Left lung (tissue), 10 donors: ENCODE measurements around the gene PCNX2. TPM values are rescaled to one million over a fixed set of nuclear protein-coding genes. Genes with fewer than 3 reads are reported as not detected.

Experiments used
- ATAC-seq: fragments of 200-7000 bp; cut with Tn5 transposase; one replicate; pipeline ENCODE4 v1.9.1; 2020; ENCODE audit warnings: moderate library complexity
- DNase-seq, 4 donors: peaks; one replicate each; pipeline ENCODE4 v3.0.0-alpha.2; 2013 to 2020
- H3K27ac ChIP-seq, 2 donors: fragments of 200-600 bp; sonication (generic) in 1 of 2; one replicate each; pipeline versions ENCODE4 v1.5.0 to v1.8.0; 2020 to 2021
- H3K27me3 ChIP-seq, 2 donors: fragments of 200-600 bp; sonication (generic) in 1 of 2; one replicate each; pipeline versions ENCODE4 v1.5.0 to v1.8.0; 2020 to 2021
- H3K36me3 ChIP-seq, 2 donors: fragments of 200-600 bp; sonication (generic) in 1 of 2; one replicate each; pipeline versions ENCODE4 v1.5.0 to v1.8.0; 2020 to 2021
- H3K4me1 ChIP-seq, 2 donors: fragments of 200-600 bp; one replicate each; pipeline ENCODE4 v1.8.0; 2021
- H3K4me3 ChIP-seq, 2 donors: fragments of 200-600 bp; sonication (generic) in 1 of 2; one replicate each; pipeline versions ENCODE4 v1.5.0 to v1.8.0; 2020 to 2021; ENCODE audit warnings: mild to moderate bottlenecking in 1 of 2
- H3K9me3 ChIP-seq, 2 donors: fragments of 200-600 bp; sonication (generic) in 1 of 2; one replicate each; pipeline versions ENCODE4 v1.5.0 to v1.8.0; 2020 to 2021
- intact Hi-C, 2 donors: fragments of 100-400 bp; cut with DNase I; formaldehyde crosslinking; loops; one replicate each; pipeline versions ENCODE4 v1.11.2 to v1.14.2; 2022
- polyA plus RNA-seq, 6 donors: library from polyadenylated mRNA; unstranded; fragments of 120-200 nt; gene quantifications; one replicate each; pipeline ENCODE4 v1.2.1, GENCODE V29; 2013; ENCODE audit not compliant: insufficient read length in 6 of 6
- total RNA-seq, 2 donors: library from RNA; stranded (reverse); fragmentation: NEBNext Ultra II Directional; extraction: Animal tissue kit (Norgen Biotek cat#: 25700); gene quantifications; one replicate each; pipeline ENCODE4 v1.2.1, GENCODE V29; 2021
- TF ChIP-seq, protein P1 (sequence below), 2 donors: fragments of 200-600 bp; sonication (generic) in 1 of 2; IDR thresholded peaks; one replicate each; pipeline versions ENCODE4 v1.5.0 to v1.8.0; 2021; ENCODE audit warnings: antibody characterized with exemption in 2 of 2
- donor health status: DM: no; HTN: yes; CAD: no.
- donor health status: DM: no; HTN: no; CAD: no.

PCNX2 gene
- total and polyA plus RNA-seq, 8 donors = 9.2 to 14.7 (median 11.3) TPM

GRCh38 chr1:233127157-233127556 lies 168.4 kb downstream of the PCNX2 start:
- Histone ChIP-seq H3K4me3 (no peak overlapping the region), H3K9me3 (no peaks in the 10 kb centered on the region), H3K27me3 (no peaks in the 10 kb centered on the region), H3K36me3 (no peaks in the 10 kb centered on the region), H3K4me1 (no peaks in the 10 kb centered on the region), H3K27ac (no peak overlapping the region)
- DNase-seq (no peak), ATAC-seq (no peak)
- TF ChIP-seq, protein P1, sequence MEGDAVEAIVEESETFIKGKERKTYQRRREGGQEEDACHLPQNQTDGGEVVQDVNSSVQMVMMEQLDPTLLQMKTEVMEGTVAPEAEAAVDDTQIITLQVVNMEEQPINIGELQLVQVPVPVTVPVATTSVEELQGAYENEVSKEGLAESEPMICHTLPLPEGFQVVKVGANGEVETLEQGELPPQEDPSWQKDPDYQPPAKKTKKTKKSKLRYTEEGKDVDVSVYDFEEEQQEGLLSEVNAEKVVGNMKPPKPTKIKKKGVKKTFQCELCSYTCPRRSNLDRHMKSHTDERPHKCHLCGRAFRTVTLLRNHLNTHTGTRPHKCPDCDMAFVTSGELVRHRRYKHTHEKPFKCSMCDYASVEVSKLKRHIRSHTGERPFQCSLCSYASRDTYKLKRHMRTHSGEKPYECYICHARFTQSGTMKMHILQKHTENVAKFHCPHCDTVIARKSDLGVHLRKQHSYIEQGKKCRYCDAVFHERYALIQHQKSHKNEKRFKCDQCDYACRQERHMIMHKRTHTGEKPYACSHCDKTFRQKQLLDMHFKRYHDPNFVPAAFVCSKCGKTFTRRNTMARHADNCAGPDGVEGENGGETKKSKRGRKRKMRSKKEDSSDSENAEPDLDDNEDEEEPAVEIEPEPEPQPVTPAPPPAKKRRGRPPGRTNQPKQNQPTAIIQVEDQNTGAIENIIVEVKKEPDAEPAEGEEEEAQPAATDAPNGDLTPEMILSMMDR (IDR thresholded peaks at IDR 0.05) = no peak
- intact Hi-C loops = no loop called here

DNA sequence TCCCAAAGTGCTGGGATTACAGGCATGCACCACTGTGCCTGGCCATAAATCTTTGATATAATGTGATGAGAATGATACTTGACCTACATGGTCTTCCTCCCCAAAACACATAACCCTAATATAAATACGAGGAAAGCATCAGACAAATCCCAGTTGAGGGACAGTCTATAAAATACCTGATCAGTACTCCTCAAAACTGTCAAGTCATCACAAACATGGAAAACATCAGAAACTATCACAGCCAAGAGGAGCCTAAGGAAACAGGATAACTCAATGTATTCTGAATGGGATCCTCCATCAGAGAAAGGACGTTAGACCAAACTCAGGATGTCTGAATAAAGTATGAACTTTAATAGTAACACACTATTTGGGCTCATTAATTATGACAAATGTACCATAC lies 172.7 kb downstream of the PCNX2 start:
- TF ChIP-seq, protein P1 (IDR thresholded peaks at IDR 0.05) = no peak
- Histone ChIP-seq H3K27ac (no peak overlapping the region), H3K4me1 (no peaks in the 10 kb centered on the region), H3K36me3 (no peaks in the 10 kb centered on the region), H3K4me3 (no peak overlapping the region), H3K27me3 (no peaks in the 10 kb centered on the region), H3K9me3 (no peaks in the 10 kb centered on the region)
- intact Hi-C loops = no loop called here
- no peak for DNase-seq
- ATAC-seq = no peak

GRCh38 chr1:233121947-233122559 lies 173.5 kb downstream of the PCNX2 start:
- no peak for DNase-seq
- H3K9me3 ChIP-seq = no peaks in the 10 kb centered on the region
- H3K36me3 ChIP-seq = no peaks in the 10 kb centered on the region
- no peak for ATAC-seq
- H3K4me3 ChIP-seq = no peak overlapping the region
- intact Hi-C loops = no loop called here
- no peaks in the 10 kb centered on the region for H3K27me3 ChIP-seq
- TF ChIP-seq, protein P1 (IDR thresholded peaks at IDR 0.05) = no peak
- no peak overlapping the region for H3K27ac ChIP-seq
- no peaks in the 10 kb centered on the region for H3K4me1 ChIP-seq

GRCh38 chr1:233114860-233115259 lies 180.7 kb downstream of the PCNX2 start:
- Histone ChIP-seq H3K36me3 (no peaks in the 10 kb centered on the region), H3K9me3 (no peaks in the 10 kb centered on the region), H3K27me3 (no peaks in the 10 kb centered on the region), H3K27ac (peak overlapping the region in 1 of 2 donors; percentile 93), H3K4me1 (peaks cover 12 to 36% of the 10 kb centered on the region in 2 donors), H3K4me3 (no peak overlapping the region)
- no peak for ATAC-seq
- no peak for DNase-seq
- intact Hi-C loops = no loop called here
- TF ChIP-seq, protein P1 (IDR thresholded peaks at IDR 0.05) = no peak

DNA sequence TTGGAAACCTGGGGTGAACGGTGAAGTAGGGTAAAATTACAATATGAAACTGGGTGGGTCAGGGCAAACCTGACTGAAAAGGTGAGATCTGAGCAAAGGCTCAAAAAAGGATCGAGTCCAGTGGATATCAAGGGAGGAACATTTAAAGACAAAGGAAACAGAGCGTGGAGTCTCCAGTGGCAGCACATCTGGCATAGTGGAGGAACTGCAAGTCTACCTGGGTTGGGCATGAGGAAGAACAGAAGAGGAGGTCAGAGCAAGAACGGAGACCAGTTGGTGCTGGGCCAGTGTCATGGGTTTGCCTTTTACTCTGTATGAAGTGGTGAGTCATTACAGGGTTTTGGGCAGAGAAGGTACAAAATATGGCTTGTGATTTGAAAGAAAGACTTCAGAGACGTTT lies 181.4 kb downstream of the PCNX2 start:
- TF ChIP-seq, protein P1 (IDR thresholded peaks at IDR 0.05) = no peak
- intact Hi-C loops = no loop called here

More for the DNA sequence above, 181.4 kb downstream of the PCNX2 start:
- peak overlapping the region; percentile 85 to 93 for H3K27ac ChIP-seq
- H3K4me1 ChIP-seq = peaks cover 12 to 36% of the 10 kb centered on the region in 2 donors
- no peak for DNase-seq
- H3K27me3 ChIP-seq = no peaks in the 10 kb centered on the region
- H3K9me3 ChIP-seq = no peaks in the 10 kb centered on the region
- H3K4me3 ChIP-seq = no peak overlapping the region
- ATAC-seq = no peak
- no peaks in the 10 kb centered on the region for H3K36me3 ChIP-seq
